Measurements from ENCODE around the gene SLC2A9. TPM values are rescaled to one million over a fixed set of nuclear protein-coding genes. Genes with fewer than 3 reads are reported as not detected.

The SLC2A9 gene
- total and polyA plus RNA-seq, 2 of the 13 experiments (the other 11 are each of a cell fraction or from before 2014, with no cell fraction given) = 36.2 to 42.3 TPM

DNA sequence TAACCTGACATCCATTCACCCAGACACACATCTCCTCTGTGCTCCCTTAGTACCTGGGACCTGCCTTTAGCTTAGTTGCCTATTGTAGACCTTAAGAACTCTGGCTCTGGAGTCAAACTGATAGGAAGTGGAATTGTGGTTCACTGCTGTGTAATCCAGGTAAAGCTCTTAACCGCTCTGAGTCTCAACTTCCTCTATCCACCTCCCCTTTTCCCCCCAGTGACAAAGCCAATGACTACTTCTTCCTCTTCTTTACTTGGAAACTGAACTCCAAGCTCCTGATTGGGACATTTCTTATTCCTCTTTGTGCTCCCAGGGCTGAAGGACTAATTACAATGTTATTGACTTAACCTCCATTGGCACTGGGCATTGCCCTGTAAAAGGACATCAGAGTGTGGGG is 145.8 kb downstream of the SLC2A9 start:
- Histone ChIP-seq H2AFZ (ENCODE audit: low read length) (no peak overlapping the region), H3K4me3 (replicated peaks in 1 of 3; ENCODE audit: insufficient read depth in 1 of 3, low read depth in 2 of 3, low read length in 3 of 3) (no peak overlapping the region), H4K20me1 (ENCODE audit: insufficient read depth, low read length) (no peaks in the 10 kb centered on the region), H3K4me1 (ENCODE audit: insufficient read depth, low read length) (no peaks in the 10 kb centered on the region), H3K9me3 (ENCODE audit: low read length) (no peaks in the 10 kb centered on the region), H3K9ac (ENCODE audit: insufficient read depth, low read depth, low read length) (no peak overlapping the region), H3K4me2 (ENCODE audit: low read depth, low read length) (no peak overlapping the region), H3K27ac (ENCODE audit: extremely low read length, insufficient read depth, low read length) (no peak overlapping the region), H3K27me3 (ENCODE audit: control insufficient read depth in 1 of 2, insufficient read depth in 2 of 2, low read length in 2 of 2) (no peaks in the 10 kb centered on the region), H3K36me3 (replicated peaks in 1 of 2; ENCODE audit: control insufficient read depth in 1 of 2, insufficient read depth in 2 of 2, low read length in 2 of 2) (peaks cover 22 to 34% of the 10 kb centered on the region in 2 experiments), H3K79me2 (ENCODE audit: insufficient read depth, low read length) (no peaks in the 10 kb centered on the region)
- FAIRE-seq = no peak
- POLR2A ChIA-PET = no interaction called here
- no peak for DNase-seq (ENCODE audit: low spot score)
- in situ Hi-C loops (cut with HindIII; ENCODE audit: extremely low pct_ligation_motif_present, low pct_unique_long_range_greater_than_20kb) = no loop called here
- ATAC-seq = no peak
- CTCF ChIA-PET (ENCODE audit: low intra/inter-chr PET ratio, low total read pairs) = no interaction called here
- 89% methylated on average over 1 of the region's 1 CpG for WGBS (ENCODE audit: low lambda C conversion rate)
- BruUV-seq (replicated peaks) = no TSS peak
- intact Hi-C loops (cut with micrococcal nuclease; ENCODE audit: unreplicated experiment) = no loop called here
- TF ChIP-seq ZNF572 (CRISPR knock-in tag; IDR thresholded peaks at IDR 0.05) (no peak), HCFC1 (IDR thresholded peaks at IDR 0.05; ENCODE audit: low read depth, low read length) (no peak), ATAD3A (CRISPR knock-in tag; IDR thresholded peaks at IDR 0.05) (no peak), MAF1 (CRISPR knock-in tag; IDR thresholded peaks at IDR 0.05; ENCODE audit: borderline replicate concordance) (no peak), ZNF512 (CRISPR knock-in tag; IDR thresholded peaks at IDR 0.05) (no peak), KLF15 (CRISPR knock-in tag; IDR thresholded peaks at IDR 0.05; ENCODE audit: borderline replicate concordance) (no peak), MAZ (IDR thresholded peaks at IDR 0.05; ENCODE audit: borderline replicate concordance, low read depth, low read length) (no peak), MAZ (CRISPR knock-in tag; IDR thresholded peaks at IDR 0.05; ENCODE audit: low read depth) (no peak), ZNF24 (IDR thresholded peaks at IDR 0.05) (no peak), ZFP36L1 (CRISPR knock-in tag; IDR thresholded peaks at IDR 0.05) (no peak), SP140L (CRISPR knock-in tag; IDR thresholded peaks at IDR 0.05; ENCODE audit: borderline replicate concordance) (no peak), ZSCAN25 (CRISPR knock-in tag; IDR thresholded peaks at IDR 0.05) (no peak), ZFYVE20 (CRISPR knock-in tag; IDR thresholded peaks at IDR 0.05; ENCODE audit: borderline replicate concordance, low read depth) (no peak), ZFX (CRISPR knock-in tag; IDR thresholded peaks at IDR 0.05; ENCODE audit: low read depth) (no peak)
- TF ChIP-seq, protein P1, sequence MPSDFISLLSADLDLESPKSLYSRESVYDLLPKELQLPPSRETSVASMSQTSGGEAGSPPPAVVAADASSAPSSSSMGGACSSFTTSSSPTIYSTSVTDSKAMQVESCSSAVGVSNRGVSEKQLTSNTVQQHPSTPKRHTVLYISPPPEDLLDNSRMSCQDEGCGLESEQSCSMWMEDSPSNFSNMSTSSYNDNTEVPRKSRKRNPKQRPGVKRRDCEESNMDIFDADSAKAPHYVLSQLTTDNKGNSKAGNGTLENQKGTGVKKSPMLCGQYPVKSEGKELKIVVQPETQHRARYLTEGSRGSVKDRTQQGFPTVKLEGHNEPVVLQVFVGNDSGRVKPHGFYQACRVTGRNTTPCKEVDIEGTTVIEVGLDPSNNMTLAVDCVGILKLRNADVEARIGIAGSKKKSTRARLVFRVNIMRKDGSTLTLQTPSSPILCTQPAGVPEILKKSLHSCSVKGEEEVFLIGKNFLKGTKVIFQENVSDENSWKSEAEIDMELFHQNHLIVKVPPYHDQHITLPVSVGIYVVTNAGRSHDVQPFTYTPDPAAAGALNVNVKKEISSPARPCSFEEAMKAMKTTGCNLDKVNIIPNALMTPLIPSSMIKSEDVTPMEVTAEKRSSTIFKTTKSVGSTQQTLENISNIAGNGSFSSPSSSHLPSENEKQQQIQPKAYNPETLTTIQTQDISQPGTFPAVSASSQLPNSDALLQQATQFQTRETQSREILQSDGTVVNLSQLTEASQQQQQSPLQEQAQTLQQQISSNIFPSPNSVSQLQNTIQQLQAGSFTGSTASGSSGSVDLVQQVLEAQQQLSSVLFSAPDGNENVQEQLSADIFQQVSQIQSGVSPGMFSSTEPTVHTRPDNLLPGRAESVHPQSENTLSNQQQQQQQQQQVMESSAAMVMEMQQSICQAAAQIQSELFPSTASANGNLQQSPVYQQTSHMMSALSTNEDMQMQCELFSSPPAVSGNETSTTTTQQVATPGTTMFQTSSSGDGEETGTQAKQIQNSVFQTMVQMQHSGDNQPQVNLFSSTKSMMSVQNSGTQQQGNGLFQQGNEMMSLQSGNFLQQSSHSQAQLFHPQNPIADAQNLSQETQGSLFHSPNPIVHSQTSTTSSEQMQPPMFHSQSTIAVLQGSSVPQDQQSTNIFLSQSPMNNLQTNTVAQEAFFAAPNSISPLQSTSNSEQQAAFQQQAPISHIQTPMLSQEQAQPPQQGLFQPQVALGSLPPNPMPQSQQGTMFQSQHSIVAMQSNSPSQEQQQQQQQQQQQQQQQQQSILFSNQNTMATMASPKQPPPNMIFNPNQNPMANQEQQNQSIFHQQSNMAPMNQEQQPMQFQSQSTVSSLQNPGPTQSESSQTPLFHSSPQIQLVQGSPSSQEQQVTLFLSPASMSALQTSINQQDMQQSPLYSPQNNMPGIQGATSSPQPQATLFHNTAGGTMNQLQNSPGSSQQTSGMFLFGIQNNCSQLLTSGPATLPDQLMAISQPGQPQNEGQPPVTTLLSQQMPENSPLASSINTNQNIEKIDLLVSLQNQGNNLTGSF (CRISPR knock-in tag; IDR thresholded peaks at IDR 0.05) = no peak

All from HepG2 (cell line).